IMR-90 (cell line): ENCODE measurements around the gene OR6K6.

Experiments used
- MAFK ChIP-seq: IDR thresholded peaks from 2 replicates; pipeline ENCODE4 v1.6.1; 2012; ENCODE audit warnings: low read depth, low read length, improper control_type of control experiment
- MAZ ChIP-seq: IDR thresholded peaks from 2 replicates; pipeline ENCODE4 v1.6.1; 2012; ENCODE audit warnings: low read depth, mild to moderate bottlenecking, low read length, improper control_type of control experiment, moderate library complexity, borderline replicate concordance
- POLR2A ChIP-seq: IDR thresholded peaks from 2 replicates; pipeline ENCODE4 v1.6.1; 2012; ENCODE audit warnings: mild to moderate bottlenecking, low read depth, low read length
- RCOR1 ChIP-seq: IDR thresholded peaks from 2 replicates; pipeline ENCODE4 v1.6.1; 2012; ENCODE audit warnings: mild to moderate bottlenecking, low read length, improper control_type of control experiment; ENCODE audit not compliant: insufficient replicate concordance
- SMC3 ChIP-seq: fragments of 150-350 bp; IDR thresholded peaks from 2 replicates; pipeline ENCODE4 v1.6.1; 2016; ENCODE audit warnings: low read depth, mild to moderate bottlenecking, antibody characterized with exemption, low read length, moderate library complexity
- TF ChIP-seq, protein P1 (sequence below): conservative IDR thresholded peaks from 2 replicates; pipeline ENCODE4 v1.5.1; 2012; ENCODE audit warnings: mild to moderate bottlenecking, low read depth, low read length, improper control_type of control experiment
- TF ChIP-seq, protein P2 (sequence below): fragments of 150-350 bp; IDR thresholded peaks from 2 replicates; pipeline ENCODE4 v1.6.1; 2017; ENCODE audit warnings: mild to moderate bottlenecking, antibody characterized with exemption, low read length, low read depth

DNA sequence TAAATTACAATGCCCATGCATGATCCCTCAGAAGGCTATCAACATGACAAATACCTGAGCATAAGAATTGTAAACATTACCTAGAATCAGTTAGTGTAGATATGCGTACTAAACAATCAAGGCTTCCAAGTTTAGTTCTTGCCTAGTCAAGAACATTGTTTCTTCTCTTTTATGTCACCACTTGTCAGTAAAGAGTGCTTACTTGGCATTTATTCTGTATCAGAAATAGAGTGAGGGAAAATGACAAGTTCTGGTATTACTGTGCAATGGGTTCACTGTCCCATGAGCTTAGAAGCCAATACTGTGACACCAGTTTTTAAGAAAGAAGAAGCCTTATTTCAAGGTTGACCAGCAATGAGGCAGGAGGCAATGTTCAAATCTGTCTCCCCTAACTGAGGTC is 49.2 kb downstream of the OR6K6 start:
- TF ChIP-seq SMC3, result no peak
- peak; percentile 72 for TF ChIP-seq MAFK
- TF ChIP-seq, protein P1, sequence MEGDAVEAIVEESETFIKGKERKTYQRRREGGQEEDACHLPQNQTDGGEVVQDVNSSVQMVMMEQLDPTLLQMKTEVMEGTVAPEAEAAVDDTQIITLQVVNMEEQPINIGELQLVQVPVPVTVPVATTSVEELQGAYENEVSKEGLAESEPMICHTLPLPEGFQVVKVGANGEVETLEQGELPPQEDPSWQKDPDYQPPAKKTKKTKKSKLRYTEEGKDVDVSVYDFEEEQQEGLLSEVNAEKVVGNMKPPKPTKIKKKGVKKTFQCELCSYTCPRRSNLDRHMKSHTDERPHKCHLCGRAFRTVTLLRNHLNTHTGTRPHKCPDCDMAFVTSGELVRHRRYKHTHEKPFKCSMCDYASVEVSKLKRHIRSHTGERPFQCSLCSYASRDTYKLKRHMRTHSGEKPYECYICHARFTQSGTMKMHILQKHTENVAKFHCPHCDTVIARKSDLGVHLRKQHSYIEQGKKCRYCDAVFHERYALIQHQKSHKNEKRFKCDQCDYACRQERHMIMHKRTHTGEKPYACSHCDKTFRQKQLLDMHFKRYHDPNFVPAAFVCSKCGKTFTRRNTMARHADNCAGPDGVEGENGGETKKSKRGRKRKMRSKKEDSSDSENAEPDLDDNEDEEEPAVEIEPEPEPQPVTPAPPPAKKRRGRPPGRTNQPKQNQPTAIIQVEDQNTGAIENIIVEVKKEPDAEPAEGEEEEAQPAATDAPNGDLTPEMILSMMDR, result no peak
- TF ChIP-seq RCOR1, result no peak
- TF ChIP-seq POLR2A, result no peak
- TF ChIP-seq MAZ, result no peak
- TF ChIP-seq, protein P2, sequence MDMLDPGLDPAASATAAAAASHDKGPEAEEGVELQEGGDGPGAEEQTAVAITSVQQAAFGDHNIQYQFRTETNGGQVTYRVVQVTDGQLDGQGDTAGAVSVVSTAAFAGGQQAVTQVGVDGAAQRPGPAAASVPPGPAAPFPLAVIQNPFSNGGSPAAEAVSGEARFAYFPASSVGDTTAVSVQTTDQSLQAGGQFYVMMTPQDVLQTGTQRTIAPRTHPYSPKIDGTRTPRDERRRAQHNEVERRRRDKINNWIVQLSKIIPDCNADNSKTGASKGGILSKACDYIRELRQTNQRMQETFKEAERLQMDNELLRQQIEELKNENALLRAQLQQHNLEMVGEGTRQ, result no peak
